ENCODE data around the gene MEF2C.

The MEF2C gene

GRCh38 chr5:88681211-88681803 lies 201.7 kb downstream of the MEF2C start:
- H4K20me1 ChIP-seq (ENCODE audit: insufficient read depth): no peaks in the 10 kb centered on the region
- no peak overlapping the region; the same call in 1 of the 2 replicates for H2AFZ ChIP-seq (ENCODE audit: low read depth)
- H3K4me2 ChIP-seq: no peak overlapping the region
- peaks cover 13% of the 10 kb centered on the region; the same call in 1 of the 2 replicates for H3K79me2 ChIP-seq (ENCODE audit: insufficient read depth, low read depth)
- H3K27ac ChIP-seq: no peak overlapping the region
- no peak overlapping the region for H3K4me3 ChIP-seq (IDR thresholded peaks at IDR 0.05; ENCODE audit: insufficient read depth, low read depth, low read length)
- H3K4me1 ChIP-seq (ENCODE audit: low read depth, poor library complexity, severe bottlenecking): peaks cover 36% of the 10 kb centered on the region
- no peaks in the 10 kb centered on the region for H3K36me3 ChIP-seq (ENCODE audit: insufficient read depth)
- H3K27me3 ChIP-seq (ENCODE audit: insufficient read depth, low read depth): no peaks in the 10 kb centered on the region
- H3K9ac ChIP-seq: no peak overlapping the region
- no peak for TF ChIP-seq CTCF (conservative IDR thresholded peaks at IDR 0.05; ENCODE audit: low read depth, low read length)

GRCh38 chr5:88680253-88681132 lies 202.5 kb downstream of the MEF2C start:
- peaks cover 36% of the 10 kb centered on the region for H3K4me1 ChIP-seq (ENCODE audit: low read depth, poor library complexity, severe bottlenecking)
- H3K27me3 ChIP-seq (ENCODE audit: insufficient read depth, low read depth): no peaks in the 10 kb centered on the region
- no peaks in the 10 kb centered on the region for H3K36me3 ChIP-seq (ENCODE audit: insufficient read depth)
- peak; percentile 86 for TF ChIP-seq CTCF (conservative IDR thresholded peaks at IDR 0.05; ENCODE audit: low read depth, low read length)
- peaks cover 13% of the 10 kb centered on the region; the same call in 1 of the 2 replicates for H3K79me2 ChIP-seq (ENCODE audit: insufficient read depth, low read depth)
- H4K20me1 ChIP-seq (ENCODE audit: insufficient read depth): no peaks in the 10 kb centered on the region
- H3K27ac ChIP-seq: peak overlapping the region; percentile 52
- peak overlapping the region; percentile 67 for H3K4me2 ChIP-seq
- H3K9ac ChIP-seq: peak overlapping the region; percentile 84
- H2AFZ ChIP-seq (ENCODE audit: low read depth): peak overlapping the region; percentile 92
- H3K4me3 ChIP-seq (IDR thresholded peaks at IDR 0.05; ENCODE audit: insufficient read depth, low read depth, low read length): no peak overlapping the region

- Histone ChIP-seq H3K27ac (no peak overlapping the region), H3K79me2 (ENCODE audit: insufficient read depth, low read depth) (peaks cover 13% of the 10 kb centered on the region; the same call in 1 of the 2 replicates), H4K20me1 (ENCODE audit: insufficient read depth) (no peaks in the 10 kb centered on the region), H3K9ac (no peak overlapping the region), H2AFZ (ENCODE audit: low read depth) (no peak overlapping the region), H3K4me1 (ENCODE audit: low read depth, poor library complexity, severe bottlenecking) (peaks cover 40% of the 10 kb centered on the region), H3K4me3 (IDR thresholded peaks at IDR 0.05; ENCODE audit: insufficient read depth, low read depth, low read length) (no peak overlapping the region), H3K36me3 (ENCODE audit: insufficient read depth) (no peaks in the 10 kb centered on the region), H3K27me3 (ENCODE audit: insufficient read depth, low read depth) (no peaks in the 10 kb centered on the region), H3K4me2 (peak overlapping the region; percentile 67; the same call in 1 of the 2 replicates)
- TF ChIP-seq CTCF (conservative IDR thresholded peaks at IDR 0.05; ENCODE audit: low read depth, low read length): no peak
These were observed 203.3 kb downstream of the MEF2C start for GRCh38 chr5:88679638-88680037.

GRCh38 chr5:88678770-88679381 lies 204.1 kb downstream of the MEF2C start:
- no peak overlapping the region for H3K27ac ChIP-seq
- H4K20me1 ChIP-seq (ENCODE audit: insufficient read depth): no peaks in the 10 kb centered on the region
- TF ChIP-seq CTCF (conservative IDR thresholded peaks at IDR 0.05; ENCODE audit: low read depth, low read length): no peak
- no peak overlapping the region for H3K4me2 ChIP-seq
- H2AFZ ChIP-seq (ENCODE audit: low read depth): no peak overlapping the region
- peaks cover 36% of the 10 kb centered on the region for H3K4me1 ChIP-seq (ENCODE audit: low read depth, poor library complexity, severe bottlenecking)
- H3K79me2 ChIP-seq (ENCODE audit: insufficient read depth, low read depth): peaks cover 13% of the 10 kb centered on the region; the same call in 1 of the 2 replicates
- no peaks in the 10 kb centered on the region for H3K27me3 ChIP-seq (ENCODE audit: insufficient read depth, low read depth)
- H3K4me3 ChIP-seq (IDR thresholded peaks at IDR 0.05; ENCODE audit: insufficient read depth, low read depth, low read length): no peak overlapping the region
- H3K9ac ChIP-seq: no peak overlapping the region
- no peaks in the 10 kb centered on the region for H3K36me3 ChIP-seq (ENCODE audit: insufficient read depth)

Measured in KMS-11 (cell line).